Middle frontal gyrus (tissue), 1 donor: Measurements from ENCODE around the gene PRKCSH.

ENCODE experiments used
- DNase-seq: peaks from one replicate; pipeline ENCODE4 v3.0.0-alpha.2; 2015; ENCODE audit warnings: low spot score; ENCODE audit errors: extremely low spot score

Gene PRKCSH

GRCh38 chr19:11475861-11476260 lies 40.4 kb downstream of the PRKCSH start:
- DNase-seq: no peak

- DNase-seq: no peak
Measured at GRCh38 chr19:11478167-11479089, 43.0 kb downstream of the PRKCSH start.

GRCh38 chr19:11479090-11479897 lies 43.9 kb downstream of the PRKCSH start:
- peak; percentile 61 for DNase-seq

- DNase-seq: no peak
Measured at GRCh38 chr19:11479898-11480714, 44.7 kb downstream of the PRKCSH start.

- peak; percentile 37 for DNase-seq
Measured at GRCh38 chr19:11480715-11481533, 45.5 kb downstream of the PRKCSH start, which contains the start of gene ELAVL3. TSS of gene ELAVL3 (minus strand) at chr19:11481046. CDS start at chr19:11480608, 438 bp downstream.

GRCh38 chr19:11481534-11482383 lies 46.3 kb downstream of the PRKCSH start:
- DNase-seq: peak; percentile 92

GRCh38 chr19:11482384-11483050 lies 47.1 kb downstream of the PRKCSH start:
- DNase-seq: peak; percentile 74

- DNase-seq: no peak
Measured at GRCh38 chr19:11483366-11484111, 48.1 kb downstream of the PRKCSH start.

GRCh38 chr19:11485245-11485837 lies 49.9 kb downstream of the PRKCSH start:
- no peak for DNase-seq

- DNase-seq: no peak
Measured at GRCh38 chr19:11486661-11487503, 51.4 kb downstream of the PRKCSH start.

- no peak for DNase-seq
Measured at GRCh38 chr19:11489378-11489777, 53.9 kb downstream of the PRKCSH start.

GRCh38 chr19:11494634-11495285 lies 59.3 kb downstream of the PRKCSH start:
- no peak for DNase-seq

- no peak for DNase-seq
Measured at GRCh38 chr19:11495481-11495880, 60.0 kb downstream of the PRKCSH start.

- DNase-seq: no peak
Measured at GRCh38 chr19:11495885-11496284, 60.5 kb downstream of the PRKCSH start.

GRCh38 chr19:11496391-11497163 lies 61.1 kb downstream of the PRKCSH start:
- DNase-seq: no peak
